Measurements from ENCODE around the gene VAC14.
"Not testable (repeated sequence)": the region's sequence is repeated elsewhere in the genome, so short reads cannot be mapped to it uniquely, and the experiment has no call there.

The VAC14 gene

GRCh38 chr16:70649300-70649699, 151.7 kb downstream of the VAC14 start:
- no peak for DNase-seq

- DNase-seq, result no peak
Observed at GRCh38 chr16:70648606-70649005, 152.4 kb downstream of the VAC14 start.

GRCh38 chr16:70647441-70648359, 153.3 kb downstream of the VAC14 start:
- peak in 5 of 56 donors; percentile 20 to 30 (median 29) for DNase-seq

- DNase-seq, result peak in 10 of 56 donors; percentile 28 to 50 (median 38)
Observed at GRCh38 chr16:70646260-70647241, 154.4 kb downstream of the VAC14 start, which contains the start of gene IL34. Gene IL34 (plus strand): TSS chr16:70646559. CDS start chr16:70646948, 389 bp downstream.

GRCh38 chr16:70644763-70645597, 156.0 kb downstream of the VAC14 start:
- no peak for DNase-seq

- DNase-seq, result not testable (repeated sequence)
Observed at GRCh38 chr16:70643264-70643663, 157.7 kb downstream of the VAC14 start.

GRCh38 chr16:70642633-70643032, 158.3 kb downstream of the VAC14 start:
- DNase-seq, result no peak

GRCh38 chr16:70638814-70639792, 161.9 kb downstream of the VAC14 start:
- DNase-seq, result peak in 3 of 56 donors; percentile 8 to 31 (median 28)
